Lung (tissue), 12 donors: ENCODE measurements around the gene H1-8. TPM values are rescaled to one million over a fixed set of nuclear protein-coding genes. Genes with fewer than 3 reads are reported as not detected.
"Not testable (repeated sequence)": the region's sequence is repeated elsewhere in the genome, so short reads cannot be mapped to it uniquely, and the experiment has no call there.

Experiments used
- ATAC-seq: fragments of 200-7000 bp; cut with Tn5 transposase; one replicate; pipeline ENCODE4 v1.9.1; 2020; ENCODE audit warnings: moderate number of reproducible peaks; ENCODE audit not compliant: insufficient read depth, low FRiP score
- DNase-seq, 3 donors: peaks; one replicate each; pipeline ENCODE4 v3.0.0-alpha.2; 2013 to 2017
- H3K27ac ChIP-seq, 2 donors: one replicate each; pipeline ENCODE4 v1.5.1; 2013; ENCODE audit warnings: mild to moderate bottlenecking in 2 of 2, moderate library complexity in 2 of 2, control low read depth in 1 of 2, inconsistent platforms in 1 of 2, low read depth in 1 of 2, low read length in 1 of 2
- H3K27me3 ChIP-seq, 3 donors: one replicate each; pipeline ENCODE4 v1.5.1; 2013; ENCODE audit warnings: low read length in 2 of 3; ENCODE audit not compliant: control insufficient read depth in 3 of 3, insufficient read depth in 3 of 3
- H3K36me3 ChIP-seq, 4 donors: one replicate each; pipeline ENCODE4 v1.5.1; 2013; ENCODE audit warnings: low read length in 4 of 4, mild to moderate bottlenecking in 1 of 4, moderate library complexity in 1 of 4; ENCODE audit not compliant: control insufficient read depth in 4 of 4, insufficient read depth in 4 of 4
- H3K4me1 ChIP-seq, 5 donors: one replicate each; pipeline ENCODE4 v1.5.1; 2013; ENCODE audit warnings: low read length in 5 of 5, mild to moderate bottlenecking in 2 of 5, moderate library complexity in 1 of 5; ENCODE audit not compliant: control insufficient read depth in 5 of 5, insufficient read depth in 5 of 5
- H3K4me3 ChIP-seq: one replicate; pipeline ENCODE4 v1.5.1; 2013; ENCODE audit warnings: mild to moderate bottlenecking, control low read depth, moderate library complexity
- H3K9ac ChIP-seq, 2 donors: one replicate each; pipeline ENCODE4 v1.5.1; 2013; ENCODE audit warnings: low read length in 2 of 2, control low read depth in 1 of 2; ENCODE audit not compliant: insufficient read depth in 1 of 2
- H3K9me3 ChIP-seq, 4 donors: one replicate each; pipeline ENCODE4 v1.5.1; 2013; ENCODE audit warnings: low read length in 3 of 4, mild to moderate bottlenecking in 1 of 4, moderate library complexity in 1 of 4; ENCODE audit not compliant: control insufficient read depth in 4 of 4, insufficient read depth in 3 of 4
- WGBS, 2 donors: extraction: QIAGEN DNeasy Blood & Tissue Kit; methylation state at CpG; one replicate each; pipeline ENCODE4 v1.1.7; 2013; 5-methylcytosine and 5-hydroxymethylcytosine counted together
- polyA plus RNA-seq, 2 donors: library from polyadenylated mRNA; stranded (reverse); fragments of 200-250 nt; gene quantifications; one replicate each; pipeline ENCODE4 v1.2.1, GENCODE V29; 2013
- total RNA-seq, 2 donors: library from RNA; depleted of rRNA in 1 of 2; stranded (reverse); fragments of >200 nt in 1 of 2; gene quantifications; one replicate each; pipeline ENCODE4 v1.2.1, GENCODE V29; 2014 to 2021
- TF ChIP-seq, protein P1 (sequence below): IDR thresholded peaks from 2 replicates; pipeline ENCODE4 v1.5.1; 2012; ENCODE audit warnings: mild to moderate bottlenecking; ENCODE audit errors: control extremely low read depth, extremely low read depth
- donor health status: control.
- donor health status: control.
- donor health status: Bipolar disorder and iron deficiency.
- donor health status: healthy.
- donor health status: DM: yes; HTN: yes; CAD: no.

Gene H1-8
- total and polyA plus RNA-seq, 4 donors, result not detected

DNA sequence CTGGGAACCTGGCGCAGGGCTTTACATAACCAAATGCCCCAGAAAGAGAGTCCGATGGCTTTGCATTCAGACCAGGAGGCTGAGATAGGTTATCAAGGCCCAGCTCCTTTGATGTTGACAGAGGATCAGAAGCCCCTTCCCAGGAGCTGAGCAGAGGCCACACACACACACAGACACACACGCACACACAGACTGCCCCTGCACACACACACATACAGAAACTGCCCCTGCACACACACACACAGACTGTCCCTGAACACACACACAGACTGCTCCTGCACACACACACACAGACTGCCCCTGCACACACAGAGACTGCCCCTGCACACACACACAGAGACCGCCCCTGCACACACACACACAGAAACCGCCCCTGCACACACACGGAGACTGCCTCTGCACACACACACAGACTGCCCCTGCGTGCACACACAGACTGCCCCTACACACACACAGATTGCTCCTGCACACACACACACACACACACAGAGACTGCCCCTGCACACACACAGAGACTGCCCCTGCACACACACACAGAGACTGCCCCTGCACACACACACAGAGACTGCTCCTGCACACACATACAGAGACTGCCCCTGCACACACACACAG, 27.0 kb upstream of the H1-8 start:
- 92% methylated on average over 7 of the region's 7 CpGs for WGBS, 2 donors

DNA sequence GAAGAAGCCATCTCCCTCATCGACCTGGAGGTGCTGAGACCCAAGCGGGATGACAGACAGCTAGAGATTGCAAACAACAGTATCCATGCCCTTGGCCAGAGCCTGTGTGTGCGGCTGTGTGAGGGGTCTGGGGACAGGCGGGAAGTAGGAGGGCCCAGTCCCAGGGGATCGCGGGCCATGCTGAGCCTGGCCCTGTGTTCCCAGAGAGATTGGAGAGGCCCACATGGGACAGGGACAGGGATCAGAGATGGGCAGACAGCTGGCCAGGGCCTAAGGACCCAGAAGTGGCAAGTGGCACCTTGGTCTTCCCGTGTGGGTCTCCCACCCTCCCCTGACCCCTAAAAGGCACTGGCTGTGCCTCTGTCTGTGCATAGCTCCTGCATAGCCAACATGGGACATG, 25.5 kb upstream of the H1-8 start:
- Histone ChIP-seq H3K27me3 (no peaks in the 10 kb centered on the region), H3K36me3 (peaks cover 0 to 40% (median 18%) of the 10 kb centered on the region in 4 donors), H3K4me1 (no peaks in the 10 kb centered on the region), H3K4me3 (no peak overlapping the region), H3K27ac (no peak overlapping the region), H3K9ac (no peak overlapping the region), H3K9me3 (no peaks in the 10 kb centered on the region)
- 92 to 94% methylated on average over 7 of the region's 7 CpGs for WGBS, 2 donors
- DNase-seq (no peak), ATAC-seq (no peak)
- TF ChIP-seq, protein P1, sequence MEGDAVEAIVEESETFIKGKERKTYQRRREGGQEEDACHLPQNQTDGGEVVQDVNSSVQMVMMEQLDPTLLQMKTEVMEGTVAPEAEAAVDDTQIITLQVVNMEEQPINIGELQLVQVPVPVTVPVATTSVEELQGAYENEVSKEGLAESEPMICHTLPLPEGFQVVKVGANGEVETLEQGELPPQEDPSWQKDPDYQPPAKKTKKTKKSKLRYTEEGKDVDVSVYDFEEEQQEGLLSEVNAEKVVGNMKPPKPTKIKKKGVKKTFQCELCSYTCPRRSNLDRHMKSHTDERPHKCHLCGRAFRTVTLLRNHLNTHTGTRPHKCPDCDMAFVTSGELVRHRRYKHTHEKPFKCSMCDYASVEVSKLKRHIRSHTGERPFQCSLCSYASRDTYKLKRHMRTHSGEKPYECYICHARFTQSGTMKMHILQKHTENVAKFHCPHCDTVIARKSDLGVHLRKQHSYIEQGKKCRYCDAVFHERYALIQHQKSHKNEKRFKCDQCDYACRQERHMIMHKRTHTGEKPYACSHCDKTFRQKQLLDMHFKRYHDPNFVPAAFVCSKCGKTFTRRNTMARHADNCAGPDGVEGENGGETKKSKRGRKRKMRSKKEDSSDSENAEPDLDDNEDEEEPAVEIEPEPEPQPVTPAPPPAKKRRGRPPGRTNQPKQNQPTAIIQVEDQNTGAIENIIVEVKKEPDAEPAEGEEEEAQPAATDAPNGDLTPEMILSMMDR, result no peak

More for the DNA sequence above, 27.0 kb upstream of the H1-8 start:
- H3K36me3 ChIP-seq, result peaks cover 0 to 42% (median 28%) of the 10 kb centered on the region in 4 donors
- not testable (repeated sequence) for ATAC-seq, H3K4me3 ChIP-seq, H3K27ac ChIP-seq, H3K9me3 ChIP-seq, H3K27me3 ChIP-seq, H3K9ac ChIP-seq, DNase-seq, H3K4me1 ChIP-seq

DNA sequence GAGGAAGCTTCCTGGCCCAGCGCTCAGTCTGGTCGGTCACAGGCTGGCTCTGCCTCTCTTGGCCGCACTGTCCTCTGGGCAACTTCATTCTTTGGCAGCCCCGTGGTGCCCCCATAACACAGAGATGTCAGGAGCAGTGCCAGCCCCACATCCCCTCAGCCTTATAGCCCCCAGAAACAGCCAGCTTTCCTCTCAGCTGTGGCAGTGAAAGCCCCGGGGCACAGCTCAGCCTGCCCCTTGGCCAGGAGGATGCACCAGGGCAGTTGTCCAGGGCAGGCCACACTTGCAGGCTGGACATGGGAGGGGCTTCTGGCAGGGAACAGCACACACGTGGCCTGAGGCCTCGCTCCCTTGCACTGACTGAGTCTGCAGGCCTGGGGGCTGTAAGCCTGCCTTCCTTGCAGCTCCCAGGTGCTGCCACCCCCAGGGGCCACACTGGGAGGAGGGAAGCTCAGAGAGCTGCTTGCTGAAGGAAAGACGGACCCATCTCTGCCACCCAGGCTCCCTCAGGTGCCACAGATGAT, 24.9 kb upstream of the H1-8 start:
- no peak overlapping the region for H3K27ac ChIP-seq
- H3K4me1 ChIP-seq, result no peaks in the 10 kb centered on the region
- peaks cover 0 to 39% (median 15%) of the 10 kb centered on the region in 4 donors for H3K36me3 ChIP-seq
- ATAC-seq (no peak), DNase-seq (no peak)
- no peak overlapping the region for H3K9ac ChIP-seq
- H3K9me3 ChIP-seq, result no peaks in the 10 kb centered on the region
- TF ChIP-seq, protein P1, result no peak
- H3K4me3 ChIP-seq, result no peak overlapping the region
- H3K27me3 ChIP-seq, result no peaks in the 10 kb centered on the region
- 85 to 87% methylated on average over 8 of the region's 8 CpGs for WGBS, 2 donors

DNA sequence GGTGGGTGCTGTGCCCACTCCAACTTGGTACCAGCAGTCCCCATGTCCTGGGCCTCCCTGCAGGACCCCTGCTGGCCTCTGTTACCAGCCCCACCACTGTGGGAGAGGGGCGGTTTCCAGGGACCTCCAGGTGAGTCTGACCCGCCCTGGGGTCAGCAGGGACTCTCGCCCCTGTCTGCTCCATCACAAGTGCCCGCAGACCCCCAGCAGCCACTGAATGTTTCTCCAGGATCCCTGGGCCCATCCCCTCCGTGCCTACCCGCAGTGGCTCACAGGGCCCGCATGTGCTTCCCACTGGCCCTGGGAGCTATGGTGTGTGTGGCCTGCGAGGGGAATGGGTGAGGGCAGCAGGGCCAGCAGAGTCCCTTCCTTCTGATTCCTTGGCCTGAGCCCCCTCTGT, 24.4 kb upstream of the H1-8 start:
- Histone ChIP-seq H3K4me3 (no peak overlapping the region), H3K27me3 (no peaks in the 10 kb centered on the region), H3K9ac (no peak overlapping the region), H3K4me1 (no peaks in the 10 kb centered on the region), H3K36me3 (peaks cover 0 to 37% (median 14%) of the 10 kb centered on the region in 4 donors), H3K27ac (no peak overlapping the region), H3K9me3 (no peaks in the 10 kb centered on the region)
- TF ChIP-seq, protein P1, result no peak
- 98 to 99% methylated on average over 8 of the region's 8 CpGs for WGBS, 2 donors
- DNase-seq (no peak), ATAC-seq (no peak)
